ENCODE measurements around the gene XXYLT1. TPM values are rescaled to one million over a fixed set of nuclear protein-coding genes. Genes with fewer than 3 reads are reported as not detected.

The XXYLT1 gene
- total and polyA plus RNA-seq, 2 of the 4 experiments (the other 2 are of a cell fraction) = 14.7 to 18.1 TPM

GRCh38 chr3:195034541-195034940 is 236.4 kb downstream of the XXYLT1 start:
- CTCF ChIA-PET = no interaction called here

More at GRCh38 chr3:195034541-195034940, 236.4 kb downstream of the XXYLT1 start:
- intact Hi-C loops (cut with micrococcal nuclease) (no loop called here), in situ Hi-C loops (cut with MboI; ENCODE audit: low sequenced_read_pairs) (no loop called here), dilution Hi-C loops (cut with HindIII; ENCODE audit: low sequenced_read_pairs, unreplicated experiment) (no loop called here)
- Histone ChIP-seq H4K91ac (ENCODE audit: insufficient read depth, low read depth, low read length) (no peak overlapping the region), H3K9ac (ENCODE audit: low read depth, low read length) (no peak overlapping the region), H3K14ac (replicated peaks; ENCODE audit: low read depth, low read length) (no peak overlapping the region), H3K9me1 (ENCODE audit: insufficient read depth, low read length) (peaks cover 3% of the 10 kb centered on the region; the same call in 1 of the 2 replicates), H2AFZ (replicated peaks; ENCODE audit: low read length, poor library complexity) (no peak overlapping the region), H3K56ac (ENCODE audit: extremely low read depth, insufficient read depth, low read length) (no peak overlapping the region), H3K9me3 (ENCODE audit: control insufficient read depth, insufficient read depth, low read length) (peaks cover 4% of the 10 kb centered on the region), H3K4me3 (ENCODE audit: insufficient read depth, low read depth, low read length) (no peak overlapping the region), H2BK5ac (ENCODE audit: low read depth, low read length, poor library complexity, severe bottlenecking) (no peak overlapping the region), H2AK5ac (ENCODE audit: low read depth, low read length) (no peak overlapping the region), H2BK20ac (ENCODE audit: low read depth, low read length) (no peak overlapping the region), H3K4ac (ENCODE audit: low read depth, low read length) (no peak overlapping the region), H2BK120ac (ENCODE audit: low read depth, low read length) (no peak overlapping the region), H3K27ac (ENCODE audit: insufficient read depth, low read length) (no peak overlapping the region), H3K36me3 (ENCODE audit: control insufficient read depth, insufficient read depth, low read length) (no peaks in the 10 kb centered on the region), H3K4me2 (ENCODE audit: low read depth, low read length) (no peak overlapping the region), H3K23ac (ENCODE audit: low read depth, low read length) (no peak overlapping the region), H3K79me1 (ENCODE audit: low read depth in 1 of 2, low read length in 2 of 2) (no peaks in the 10 kb centered on the region), H4K20me1 (ENCODE audit: insufficient read depth, low read length) (no peaks in the 10 kb centered on the region), H2BK15ac (ENCODE audit: low read depth, low read length) (no peak overlapping the region), H4K8ac (ENCODE audit: low read depth in 2 of 2, low read length in 2 of 2) (no peak overlapping the region), H3K18ac (ENCODE audit: low read depth, low read length) (no peak overlapping the region), H4K5ac (ENCODE audit: low read depth, low read length) (no peak overlapping the region), H3K27me3 (ENCODE audit: control insufficient read depth, insufficient read depth, low read length) (peaks cover 30% of the 10 kb centered on the region), H3K4me1 (ENCODE audit: control insufficient read depth, insufficient read depth, low read length) (peaks cover 6% of the 10 kb centered on the region; the same call in 1 of the 2 replicates), H2AK9ac (replicated peaks; ENCODE audit: low read depth, low read length, poor library complexity) (no peak overlapping the region)
- no peak for TF ChIP-seq RAD21 (IDR thresholded peaks at IDR 0.05; ENCODE audit: low read length)
- POLR2A ChIA-PET (ENCODE audit: unreplicated experiment) = no interaction called here
- BruUV-seq (replicated peaks) = no TSS peak
- WGBS, 2 experiments (ENCODE audit: extremely low coverage in 2 of 2, insufficient read length in 1 of 2) = 60% methylated on average over 1 of the region's 11 CpGs; no CpG with 5 or more reads in 1 of the 2 experiments
- no peak for DNase-seq
- ATAC-seq (ENCODE audit: low read depth) = no peak

All from IMR-90 (cell line).